NCI-H2081 treated with DMSO at 0.1 percent for 48 hours (cell line): ENCODE results near the gene GNAL.

Source experiments
- DNase-seq: peaks from one replicate; lab custom pipeline; 2025; lab: John Stamatoyannopoulos, UW

Gene GNAL

DNA sequence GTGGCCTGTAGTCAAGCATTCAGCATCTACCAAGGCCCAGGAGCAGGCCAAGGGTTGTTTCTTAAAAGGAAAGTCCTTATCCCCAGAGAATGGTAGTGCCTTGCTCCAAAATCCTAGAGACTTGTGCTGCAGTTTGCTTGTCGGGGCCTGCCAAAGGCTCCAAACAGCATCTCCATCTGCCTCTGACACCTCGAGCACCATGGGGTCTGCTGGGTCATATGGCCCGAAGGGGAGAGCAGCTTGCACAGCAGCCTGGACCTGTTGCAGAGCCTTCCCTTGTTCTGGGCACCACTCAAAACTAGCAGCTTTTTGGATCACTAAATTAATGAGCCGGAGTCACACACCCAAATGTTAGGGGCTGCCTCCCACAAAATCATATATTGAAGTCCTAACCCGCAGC is 35.7 kb downstream of the GNAL start:
- DNase-seq, result no peak

GRCh38 chr18:11726556-11726955 is 37.5 kb downstream of the GNAL start:
- no peak for DNase-seq

- no peak for DNase-seq
Observed at GRCh38 chr18:11728249-11728648, 39.2 kb downstream of the GNAL start.

GRCh38 chr18:11729556-11729955 is 40.5 kb downstream of the GNAL start:
- no peak for DNase-seq

DNA sequence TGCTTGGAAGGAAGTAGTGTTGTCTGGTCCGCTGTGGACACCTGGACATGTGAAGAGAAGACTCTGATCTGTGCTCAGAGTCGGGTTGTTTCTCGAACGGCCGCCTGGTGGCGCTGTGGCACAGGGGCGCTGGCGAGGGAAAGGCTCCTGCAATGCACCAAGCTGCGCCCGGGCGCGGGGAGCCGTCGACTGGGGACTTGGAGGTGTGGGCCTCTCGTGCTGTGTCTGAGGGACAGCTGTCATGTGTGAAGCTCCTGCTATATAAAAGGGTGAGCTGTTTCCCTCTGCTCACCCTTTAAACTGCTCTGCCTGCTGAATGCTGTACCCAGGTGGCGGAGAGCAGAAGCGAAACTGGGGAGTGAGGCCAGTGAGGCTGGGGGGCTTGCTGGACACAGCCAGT is 44.0 kb downstream of the GNAL start:
- DNase-seq, result no peak

DNA sequence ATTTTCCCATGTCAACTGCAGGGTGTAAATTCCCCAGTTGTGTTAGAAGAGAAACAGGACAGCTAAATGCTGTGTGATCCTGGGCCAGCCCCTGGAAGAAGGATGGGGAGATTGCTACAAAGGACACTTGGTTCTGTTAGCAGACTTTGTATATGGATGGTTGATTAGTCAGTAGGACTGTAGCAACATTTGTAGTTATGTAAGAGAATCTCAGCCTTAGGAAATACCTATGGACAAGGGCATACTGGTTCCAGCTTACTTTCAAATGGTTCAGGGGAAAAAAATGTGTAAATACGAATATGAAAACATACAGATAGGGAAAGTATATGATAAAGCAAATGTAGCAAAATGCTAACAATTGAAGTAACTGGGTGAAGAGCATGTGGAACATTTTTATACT is 47.6 kb downstream of the GNAL start:
- no peak for DNase-seq

- no peak for DNase-seq
Observed at GRCh38 chr18:11739893-11740292, 50.8 kb downstream of the GNAL start.

DNA sequence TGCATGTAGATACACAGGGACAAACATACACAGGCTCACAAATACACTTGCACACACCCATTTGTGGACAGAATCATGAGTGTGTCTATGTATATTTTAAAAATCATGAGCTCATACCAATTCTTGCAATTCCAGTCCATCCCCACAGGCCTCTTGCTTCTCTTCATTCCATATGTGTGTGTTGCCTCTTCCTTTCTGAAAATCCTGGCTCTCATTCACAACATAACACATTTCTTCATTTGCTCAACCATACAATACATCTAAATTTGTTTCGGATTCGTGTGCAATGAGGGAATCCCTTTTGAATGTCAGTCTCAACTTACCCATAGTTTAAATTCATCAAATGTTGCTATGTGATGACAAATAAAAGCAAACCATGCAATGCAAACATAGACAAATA is 51.4 kb downstream of the GNAL start:
- no peak for DNase-seq

GRCh38 chr18:11741505-11742145 is 52.6 kb downstream of the GNAL start:
- no peak for DNase-seq

DNA sequence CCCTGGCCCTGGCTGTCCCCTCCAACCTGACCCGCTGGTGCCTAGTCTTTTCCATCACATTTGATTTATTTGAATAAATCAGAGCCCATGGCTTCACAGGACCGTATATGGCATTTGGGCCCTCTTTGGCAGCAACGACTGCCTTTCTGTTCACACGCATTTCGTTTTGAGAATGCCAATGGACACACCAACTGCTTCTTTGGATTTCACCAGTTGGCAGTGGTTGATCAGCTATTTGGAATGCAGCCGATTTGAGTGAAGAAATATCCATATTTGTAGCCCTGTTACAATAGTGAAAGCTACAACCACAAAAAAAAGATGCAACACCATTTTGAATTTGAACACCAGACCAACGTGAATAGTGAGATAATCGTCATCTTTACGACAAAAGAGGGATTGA is 56.5 kb downstream of the GNAL start:
- no peak for DNase-seq

DNA sequence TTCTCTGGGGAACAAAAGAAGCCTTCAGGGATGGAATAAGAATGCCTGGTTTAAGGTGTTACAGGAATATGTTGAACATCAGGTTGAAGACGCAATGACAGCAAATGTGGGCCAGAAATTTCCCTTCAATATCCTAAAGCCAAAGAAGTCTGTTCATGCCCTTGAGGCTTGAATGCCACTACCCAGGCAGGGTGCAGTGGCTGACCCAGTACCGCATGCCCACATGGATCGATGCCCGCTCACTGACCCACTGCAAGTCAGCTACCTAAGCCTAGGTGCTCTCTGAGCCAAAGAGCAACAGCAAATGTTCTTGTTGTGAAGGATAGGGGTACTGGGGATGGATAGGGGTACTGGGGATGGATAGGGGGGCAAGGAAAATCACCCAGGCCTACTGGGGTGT is 58.2 kb downstream of the GNAL start:
- DNase-seq, result no peak

DNA sequence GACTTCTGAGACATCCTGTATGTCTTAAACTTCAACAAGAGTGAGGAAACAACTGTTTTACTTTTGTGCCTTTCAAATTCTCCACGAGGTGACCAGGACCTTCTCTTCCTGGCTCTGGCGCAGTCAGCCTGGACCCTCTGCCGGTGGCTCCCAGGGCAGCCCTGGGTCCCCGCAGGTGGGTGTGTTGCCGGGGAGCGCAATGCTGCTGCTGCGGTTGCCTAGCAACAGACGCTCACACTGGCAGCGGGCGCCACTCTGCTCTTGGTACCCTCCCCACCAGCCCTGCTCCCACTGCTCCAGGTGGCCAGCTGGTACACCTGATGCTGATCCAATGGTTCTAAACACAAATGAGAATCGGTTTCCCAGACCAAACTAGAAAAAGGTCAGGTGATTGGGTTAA is 58.7 kb downstream of the GNAL start:
- DNase-seq, result no peak

DNA sequence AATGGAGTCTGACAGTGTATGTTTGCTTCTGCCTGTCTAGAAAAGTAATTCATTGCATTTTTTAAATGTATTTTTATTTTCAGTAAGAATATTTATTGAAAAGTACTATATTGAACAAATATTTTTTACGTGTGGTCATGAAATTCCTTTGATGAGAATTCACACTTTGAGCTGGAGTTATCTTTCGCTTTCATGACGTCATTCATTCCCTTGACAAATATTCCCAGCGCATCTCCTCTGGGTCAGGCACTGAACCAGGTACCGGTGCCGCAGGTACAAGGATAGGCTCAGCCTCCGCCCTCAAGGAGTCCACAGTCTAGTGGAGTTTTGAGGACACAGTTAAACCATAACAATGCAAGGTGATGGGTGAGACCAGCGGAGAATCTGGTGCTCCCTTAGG is 60.2 kb downstream of the GNAL start:
- DNase-seq, result no peak

- DNase-seq, result no peak
Observed at GRCh38 chr18:11750171-11750570, 61.1 kb downstream of the GNAL start.

DNA sequence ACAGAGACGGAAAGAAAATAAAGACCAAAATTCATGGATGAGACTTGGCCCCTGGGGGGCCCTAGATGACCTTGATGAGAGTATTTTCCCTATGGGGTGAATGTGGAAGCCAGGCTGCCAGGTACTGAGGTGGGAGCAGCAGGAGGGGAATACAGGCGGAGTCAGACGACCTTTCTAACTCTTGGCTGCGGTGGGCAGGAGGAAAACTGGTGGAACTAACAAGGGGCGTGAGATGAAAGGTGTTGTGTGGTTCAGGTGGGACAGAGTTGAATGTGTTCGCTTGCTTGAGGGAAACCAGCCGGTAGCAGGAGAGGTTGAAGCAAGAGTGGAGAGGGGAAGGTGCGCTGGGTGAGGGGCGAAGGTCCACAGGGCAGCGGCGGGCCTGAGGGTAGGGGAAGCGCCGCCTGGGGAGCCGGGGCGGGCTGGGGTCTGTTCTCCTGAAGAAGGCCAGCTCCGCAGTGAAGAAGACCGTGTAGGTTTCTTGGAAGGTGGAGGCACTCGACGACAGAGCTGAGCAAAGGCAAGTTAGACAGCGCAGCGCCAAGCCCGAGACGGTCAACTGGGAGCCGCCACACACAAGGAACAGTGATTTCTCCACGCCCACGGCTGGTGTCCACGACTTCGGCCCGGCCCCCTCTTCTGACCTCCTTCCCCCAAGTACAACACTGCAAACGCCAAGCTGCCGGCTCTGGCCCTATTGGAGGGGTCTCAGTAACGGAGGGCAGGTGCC is 61.7 kb downstream of the GNAL start:
- no peak for DNase-seq

DNA sequence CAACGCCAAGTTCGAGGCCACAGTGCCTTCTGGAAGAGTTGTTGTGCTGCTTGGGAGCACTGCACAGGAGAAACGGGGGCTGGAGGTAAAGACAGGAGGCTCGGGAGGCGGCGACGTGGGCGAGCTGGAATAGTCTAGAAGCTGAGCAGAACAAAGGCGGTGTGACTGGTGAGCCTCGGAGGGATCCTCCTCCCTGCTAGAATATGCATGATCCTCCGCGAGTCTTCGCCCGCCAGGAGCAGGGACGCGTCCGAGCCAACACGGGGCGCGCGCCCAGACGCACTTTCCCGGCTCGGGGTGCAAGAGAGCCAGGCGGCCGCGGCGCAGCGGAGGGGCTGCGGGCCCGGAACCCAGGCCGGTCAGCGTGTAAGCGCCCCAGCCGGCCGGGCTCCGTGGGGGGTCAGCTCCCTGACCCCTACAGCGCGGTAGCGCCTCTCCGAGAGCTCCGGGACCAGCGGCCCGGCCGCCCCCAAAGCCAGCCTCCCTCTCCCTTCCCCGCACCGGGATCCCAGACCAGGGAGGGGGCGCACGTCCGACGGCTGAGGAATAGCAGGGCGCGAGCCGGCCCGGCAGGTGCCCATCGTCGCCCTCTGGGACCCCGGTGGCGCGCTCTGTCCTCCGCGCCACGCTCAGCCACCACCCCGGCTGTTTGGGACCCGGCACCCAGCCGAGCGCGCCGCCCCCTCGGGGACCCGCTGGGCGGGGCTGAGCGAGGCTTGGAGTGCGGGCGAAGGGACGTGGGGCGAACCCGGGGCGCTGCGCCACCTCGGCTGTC is 62.5 kb downstream of the GNAL start:
- DNase-seq, result no peak

DNA sequence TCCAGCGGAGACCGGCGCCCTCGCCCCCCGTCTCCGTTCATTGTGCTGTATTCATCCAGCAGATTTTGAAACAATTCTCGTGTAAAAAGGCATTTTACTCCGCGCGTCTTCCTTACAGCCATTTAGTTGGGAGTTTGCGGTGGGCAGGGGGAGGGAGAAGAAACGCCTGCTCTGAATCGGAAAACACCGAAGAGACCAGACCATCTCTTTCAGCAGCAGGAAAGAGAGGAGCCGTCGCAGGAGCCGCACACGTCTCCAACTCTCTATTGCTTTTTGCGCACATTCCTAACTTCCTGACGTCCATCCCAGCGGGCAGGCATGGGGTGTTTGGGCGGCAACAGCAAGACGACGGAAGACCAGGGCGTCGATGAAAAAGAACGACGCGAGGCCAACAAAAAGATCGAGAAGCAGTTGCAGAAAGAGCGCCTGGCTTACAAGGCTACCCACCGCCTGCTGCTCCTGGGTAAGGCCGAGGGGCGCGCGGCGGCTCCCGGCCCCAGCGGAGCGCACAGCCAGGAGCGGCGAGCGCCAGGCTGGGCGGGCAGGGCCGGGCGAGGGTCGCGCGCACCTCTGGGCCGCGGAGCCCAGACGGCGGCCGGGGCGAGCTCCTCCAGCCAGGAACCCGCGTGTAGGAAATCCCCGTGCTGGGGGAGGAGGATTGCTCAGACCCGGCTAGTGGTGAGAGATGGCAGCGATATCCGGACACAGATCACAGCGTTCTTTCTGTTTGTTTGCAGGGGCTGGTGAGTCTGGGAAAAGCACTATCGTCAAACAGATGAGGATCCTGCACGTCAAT is 63.2 kb downstream of the GNAL start:
- no peak for DNase-seq

DNA sequence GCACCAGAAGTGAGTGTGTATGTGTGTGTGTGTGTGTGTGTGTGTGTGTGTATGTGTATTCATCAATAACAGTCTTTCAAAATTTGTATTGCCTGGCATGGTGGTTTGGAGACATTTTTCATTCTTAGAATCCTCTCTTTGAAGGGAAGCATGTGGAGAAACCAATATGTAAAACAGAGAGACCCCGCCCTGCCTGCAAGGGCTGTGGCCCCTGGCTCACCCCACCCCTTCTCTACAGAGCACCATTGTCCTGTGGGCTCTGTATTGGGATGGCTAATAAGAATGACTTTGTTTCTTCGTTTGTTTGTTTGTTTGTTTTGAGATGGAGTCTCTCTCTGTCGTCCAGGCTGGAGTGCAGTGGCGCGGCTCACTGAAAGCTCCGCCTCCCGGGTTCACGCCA is 65.9 kb downstream of the GNAL start:
- DNase-seq, result no peak

DNA sequence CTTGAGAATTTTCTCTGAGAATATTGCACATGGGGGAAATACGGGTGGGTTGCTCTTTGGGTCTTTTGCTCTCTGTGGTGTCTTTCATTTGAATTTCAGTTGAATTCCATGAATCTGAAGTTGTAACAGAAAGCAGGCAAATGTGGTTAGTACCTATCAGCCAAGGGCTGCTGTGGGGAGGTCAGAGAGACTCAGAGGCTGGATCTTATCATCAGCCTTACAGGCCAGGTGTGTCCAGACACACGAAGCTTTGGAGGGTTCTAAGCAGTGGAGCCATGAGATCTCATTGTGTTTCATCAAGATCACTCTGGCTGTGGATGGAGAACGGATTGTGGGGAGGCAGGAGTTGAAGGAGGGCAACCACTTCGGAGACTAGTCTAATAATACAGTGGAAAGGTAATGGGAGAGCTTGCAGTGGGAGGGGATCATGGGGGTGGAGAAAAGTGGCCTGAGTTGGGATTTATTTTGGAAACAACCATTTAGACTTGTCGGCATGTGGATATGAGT is 68.1 kb downstream of the GNAL start:
- no peak for DNase-seq

GRCh38 chr18:11759456-11759855 is 70.4 kb downstream of the GNAL start:
- no peak for DNase-seq

- DNase-seq, result no peak
Observed at GRCh38 chr18:11760498-11761167, 71.6 kb downstream of the GNAL start.

DNA sequence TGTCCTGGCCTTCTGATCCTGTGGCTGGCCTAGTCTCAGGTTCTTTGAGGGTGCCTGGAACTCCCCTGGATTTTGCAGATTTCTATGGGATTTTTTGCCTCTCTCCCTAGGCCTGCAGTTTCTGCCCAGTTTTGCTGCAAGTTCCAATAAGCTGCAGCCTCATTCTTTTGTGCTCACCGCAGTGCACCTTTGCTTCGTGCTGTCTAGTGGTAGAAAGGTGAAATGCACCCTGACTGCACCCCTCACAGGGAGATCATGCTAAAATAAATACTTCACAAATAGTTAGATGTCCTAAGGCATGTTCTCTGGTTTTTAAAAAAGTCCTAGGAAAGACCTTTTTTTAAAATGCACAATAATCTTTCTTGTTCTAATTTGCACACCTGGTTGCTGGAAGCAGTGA is 72.5 kb downstream of the GNAL start:
- DNase-seq, result no peak
